ENCODE results near the gene ZNF488. TPM values are rescaled to one million over a fixed set of nuclear protein-coding genes. Genes with fewer than 3 reads are reported as not detected.

The ZNF488 gene
- total RNA-seq, 2 donors from 2014 or later = 0.53 to 1.2 TPM

DNA sequence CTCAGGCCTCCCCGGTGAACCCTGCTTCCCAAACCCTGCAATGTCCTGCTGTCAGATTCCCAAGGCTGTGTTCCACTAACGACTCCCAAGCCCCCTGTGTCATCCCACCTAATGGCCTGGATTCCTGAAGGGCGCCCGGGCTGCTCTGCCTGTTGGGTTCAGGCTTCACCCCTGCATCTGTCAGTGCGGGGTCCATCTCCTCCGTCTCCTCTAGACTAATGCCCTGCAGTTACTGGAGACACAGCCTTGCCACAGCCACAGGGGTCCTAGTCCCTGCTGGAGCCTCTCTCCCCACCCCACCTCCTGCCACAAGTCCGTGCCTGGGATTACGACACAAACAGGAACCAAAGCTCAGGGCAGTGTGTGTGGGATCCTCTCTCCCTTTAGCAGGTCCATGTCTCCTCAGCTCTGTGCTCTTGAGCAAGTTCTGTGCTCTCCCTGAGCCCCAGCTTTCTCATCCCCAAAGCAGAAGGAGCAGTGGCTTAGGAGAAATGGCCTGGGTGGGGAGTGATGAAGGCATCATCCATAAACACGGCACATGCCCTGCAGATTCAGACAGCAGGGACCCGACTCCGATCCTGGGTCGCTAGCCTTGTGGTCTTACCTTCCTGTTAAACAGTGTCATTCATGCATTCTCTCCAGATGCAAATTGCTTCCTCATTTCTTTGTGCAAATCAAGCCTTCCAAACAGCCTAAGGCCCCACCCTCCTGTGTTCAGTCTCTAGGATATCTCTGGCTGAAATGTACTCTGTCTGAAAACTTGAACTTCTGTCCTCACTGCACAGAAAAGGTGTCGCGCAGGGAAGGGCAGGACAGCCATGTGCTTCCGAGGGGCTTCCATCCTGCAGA is 44.1 kb downstream of the ZNF488 start:
- Mint-ChIP-seq H3K4me1 (no peaks in the 10 kb centered on the region), H3K27ac (no peak overlapping the region), H3K36me3 (ENCODE audit: low read depth) (no peaks in the 10 kb centered on the region), H3K27me3 (ENCODE audit: insufficient read depth) (no peaks in the 10 kb centered on the region), H3K4me3 (no peak overlapping the region), H3K9me3 (no peaks in the 10 kb centered on the region)
- WGBS, 2 experiments (ENCODE audit: insufficient coverage in 1 of 2, insufficient read length in 1 of 2) = 88 to 89% methylated on average over 13 to 15 of the region's 15 CpGs
- TF ChIP-seq, protein P1, sequence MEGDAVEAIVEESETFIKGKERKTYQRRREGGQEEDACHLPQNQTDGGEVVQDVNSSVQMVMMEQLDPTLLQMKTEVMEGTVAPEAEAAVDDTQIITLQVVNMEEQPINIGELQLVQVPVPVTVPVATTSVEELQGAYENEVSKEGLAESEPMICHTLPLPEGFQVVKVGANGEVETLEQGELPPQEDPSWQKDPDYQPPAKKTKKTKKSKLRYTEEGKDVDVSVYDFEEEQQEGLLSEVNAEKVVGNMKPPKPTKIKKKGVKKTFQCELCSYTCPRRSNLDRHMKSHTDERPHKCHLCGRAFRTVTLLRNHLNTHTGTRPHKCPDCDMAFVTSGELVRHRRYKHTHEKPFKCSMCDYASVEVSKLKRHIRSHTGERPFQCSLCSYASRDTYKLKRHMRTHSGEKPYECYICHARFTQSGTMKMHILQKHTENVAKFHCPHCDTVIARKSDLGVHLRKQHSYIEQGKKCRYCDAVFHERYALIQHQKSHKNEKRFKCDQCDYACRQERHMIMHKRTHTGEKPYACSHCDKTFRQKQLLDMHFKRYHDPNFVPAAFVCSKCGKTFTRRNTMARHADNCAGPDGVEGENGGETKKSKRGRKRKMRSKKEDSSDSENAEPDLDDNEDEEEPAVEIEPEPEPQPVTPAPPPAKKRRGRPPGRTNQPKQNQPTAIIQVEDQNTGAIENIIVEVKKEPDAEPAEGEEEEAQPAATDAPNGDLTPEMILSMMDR (conservative IDR thresholded peaks at IDR 0.05) = no peak
- H3K4me1 ChIP-seq (ENCODE audit: control insufficient read depth, insufficient read depth, low read length) = no peaks in the 10 kb centered on the region
- H3K4me3 ChIP-seq (ENCODE audit: low read length) = no peak overlapping the region
- DNase-seq = peak; percentile 54
- H3K36me3 ChIP-seq (ENCODE audit: control insufficient read depth, insufficient read depth, low read length) = no peaks in the 10 kb centered on the region
- no peak overlapping the region for H3K27ac ChIP-seq (ENCODE audit: low read depth, low read length)
- no peaks in the 10 kb centered on the region for H3K9me3 ChIP-seq (ENCODE audit: control insufficient read depth, low read length)
- H3K27me3 ChIP-seq (ENCODE audit: control insufficient read depth, insufficient read depth, low read length, poor library complexity, severe bottlenecking) = no peaks in the 10 kb centered on the region
- no peak overlapping the region for H3K9ac ChIP-seq (ENCODE audit: extremely low read depth, low read length, poor library complexity, severe bottlenecking)

DNA sequence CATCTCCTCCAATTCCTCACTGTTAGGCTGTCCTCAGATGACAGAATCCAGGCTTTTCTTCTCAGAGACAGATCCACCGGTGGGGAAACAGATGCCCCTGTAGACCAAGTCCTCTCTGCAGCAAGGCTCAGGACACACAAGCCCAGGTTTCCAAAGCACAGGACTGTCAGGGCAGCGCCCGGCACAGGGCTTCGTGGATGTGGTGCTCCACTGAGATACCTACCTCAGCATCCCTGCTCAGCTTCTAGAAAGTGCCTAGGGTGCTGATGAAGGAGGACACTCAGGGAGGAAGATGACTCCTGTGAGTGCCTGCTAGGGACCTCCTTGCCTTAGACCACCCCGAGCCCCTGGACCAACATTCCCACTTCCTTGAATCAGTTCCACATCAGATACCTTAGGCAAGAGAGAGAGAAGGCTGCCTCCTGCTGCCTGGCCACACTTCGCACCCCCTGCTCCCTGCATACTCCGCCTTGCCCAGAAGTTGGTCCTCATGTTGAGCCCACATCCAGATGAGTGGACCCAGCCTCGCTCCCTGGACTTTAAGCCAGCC is 44.8 kb downstream of the ZNF488 start:
- H3K36me3 Mint-ChIP-seq (ENCODE audit: low read depth) = no peaks in the 10 kb centered on the region
- H3K4me1 Mint-ChIP-seq = no peaks in the 10 kb centered on the region
- H3K9me3 ChIP-seq (ENCODE audit: control insufficient read depth, low read length) = no peaks in the 10 kb centered on the region
- WGBS, 2 experiments (ENCODE audit: insufficient coverage in 1 of 2, insufficient read length in 1 of 2) = 93 to 94% methylated on average over 4 to 8 of the region's 8 CpGs
- H3K27me3 Mint-ChIP-seq (ENCODE audit: insufficient read depth) = no peaks in the 10 kb centered on the region
- no peak for DNase-seq
- TF ChIP-seq, protein P1 (conservative IDR thresholded peaks at IDR 0.05) = no peak
- no peak overlapping the region for H3K27ac ChIP-seq (ENCODE audit: low read depth, low read length)
- H3K36me3 ChIP-seq (ENCODE audit: control insufficient read depth, insufficient read depth, low read length) = no peaks in the 10 kb centered on the region
- H3K27ac Mint-ChIP-seq = no peak overlapping the region
- H3K4me3 Mint-ChIP-seq = no peak overlapping the region
- no peak overlapping the region for H3K4me3 ChIP-seq (ENCODE audit: low read length)
- no peak overlapping the region for H3K9ac ChIP-seq (ENCODE audit: extremely low read depth, low read length, poor library complexity, severe bottlenecking)
- no peaks in the 10 kb centered on the region for H3K4me1 ChIP-seq (ENCODE audit: control insufficient read depth, insufficient read depth, low read length)
- H3K27me3 ChIP-seq (ENCODE audit: control insufficient read depth, insufficient read depth, low read length, poor library complexity, severe bottlenecking) = no peaks in the 10 kb centered on the region
- H3K9me3 Mint-ChIP-seq = no peaks in the 10 kb centered on the region

DNA sequence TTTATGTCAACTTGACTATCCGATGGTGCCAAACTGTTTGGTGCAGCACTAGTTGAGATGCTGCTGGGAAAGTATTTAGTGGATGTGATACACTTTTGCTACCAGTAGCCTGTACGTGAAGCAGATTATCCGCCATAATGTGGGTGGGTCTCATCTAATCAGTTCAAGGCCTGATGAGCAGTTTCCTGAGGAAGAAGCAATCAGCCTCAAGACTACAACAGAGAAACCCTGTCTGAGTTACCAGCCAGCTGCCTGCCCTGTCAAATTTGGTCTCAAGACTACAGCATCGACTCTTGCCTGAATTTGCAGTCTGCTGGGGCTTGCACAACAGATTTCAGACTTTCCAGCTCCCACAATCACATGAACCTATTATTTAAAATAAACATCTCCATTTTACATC is 46.8 kb downstream of the ZNF488 start:
- Histone ChIP-seq H3K4me1 (ENCODE audit: control insufficient read depth, insufficient read depth, low read length) (no peaks in the 10 kb centered on the region), H3K9ac (ENCODE audit: extremely low read depth, low read length, poor library complexity, severe bottlenecking) (no peak overlapping the region), H3K9me3 (ENCODE audit: control insufficient read depth, low read length) (no peaks in the 10 kb centered on the region), H3K4me3 (ENCODE audit: low read length) (no peak overlapping the region), H3K27ac (ENCODE audit: low read depth, low read length) (no peak overlapping the region), H3K27me3 (ENCODE audit: control insufficient read depth, insufficient read depth, low read length, poor library complexity, severe bottlenecking) (no peaks in the 10 kb centered on the region), H3K36me3 (ENCODE audit: control insufficient read depth, insufficient read depth, low read length) (no peaks in the 10 kb centered on the region)
- DNase-seq = no peak
- 88 to 92% methylated on average over 3 to 4 of the region's 4 CpGs for WGBS, 2 experiments (ENCODE audit: insufficient coverage in 1 of 2, insufficient read length in 1 of 2)
- no peak overlapping the region for H3K4me3 Mint-ChIP-seq
- no peaks in the 10 kb centered on the region for H3K9me3 Mint-ChIP-seq
- H3K4me1 Mint-ChIP-seq = no peaks in the 10 kb centered on the region
- peaks cover 5% of the 10 kb centered on the region for H3K27me3 Mint-ChIP-seq (ENCODE audit: insufficient read depth)
- TF ChIP-seq, protein P1 (conservative IDR thresholded peaks at IDR 0.05) = no peak
- no peak overlapping the region for H3K27ac Mint-ChIP-seq
- H3K36me3 Mint-ChIP-seq (ENCODE audit: low read depth) = no peaks in the 10 kb centered on the region

Data from endodermal cell (in vitro differentiated cells).